K562 (cell line): Measurements from ENCODE around the gene SF3B4. TPM values are rescaled to one million over a fixed set of nuclear protein-coding genes. Genes with fewer than 3 reads are reported as not detected.

Source experiments
- E4F1 ChIP-seq: fragments of 250-450 bp; sonication (Bioruptor Pico); IDR thresholded peaks from 2 replicates; pipeline ENCODE4 v1.5.0; 2021; ENCODE audit warnings: mild to moderate bottlenecking, borderline replicate concordance
- ELF1 ChIP-seq: fragments of 200-800 bp; sonication (Bioruptor generic); IDR thresholded peaks from 2 replicates; pipeline ENCODE4 v1.6.1; 2016; ENCODE audit warnings: missing genetic modification characterization, missing compliant biosample characterization
- EP300 ChIP-seq: IDR thresholded peaks from 2 replicates; pipeline ENCODE4 v1.6.1; 2012; ENCODE audit warnings: low read length, improper control_type of control experiment
- FOXA3 ChIP-seq, 2 experiments: fragments of 450-650 bp in 1 of 2; sonication (generic) in 1 of 2; formaldehyde crosslinking; IDR thresholded peaks in 1 of 2; conservative IDR thresholded peaks in 1 of 2; 2 replicates each; pipeline versions ENCODE4 v1.4.0 to v1.8.0; 2020 to 2022; ENCODE audit warnings: mild to moderate bottlenecking in 2 of 2, missing genetic modification reagents in 1 of 2
- HDAC3 ChIP-seq: fragments of 450-650 bp; IDR thresholded peaks from 2 replicates; pipeline ENCODE4 v1.6.1; 2018; ENCODE audit warnings: borderline replicate concordance, mild to moderate bottlenecking, moderate library complexity; ENCODE audit not compliant: partially characterized antibody
- HINFP ChIP-seq: fragments of 450-650 bp; conservative IDR thresholded peaks from 2 replicates; pipeline ENCODE4 v1.6.1; 2016; ENCODE audit warnings: missing genetic modification characterization, low read depth, mild to moderate bottlenecking, control low read depth, missing compliant biosample characterization
- MEF2D ChIP-seq: conservative IDR thresholded peaks from 2 replicates; pipeline ENCODE4 v1.6.1; 2016; ENCODE audit warnings: low read depth, missing genetic modification characterization, missing compliant biosample characterization
- NCOR1 ChIP-seq: fragments of 450-650 bp; IDR thresholded peaks from 2 replicates; pipeline ENCODE4 v1.6.1; 2016; ENCODE audit warnings: mild to moderate bottlenecking, moderate library complexity
- PKNOX1 ChIP-seq: fragments of 450-650 bp; IDR thresholded peaks from 2 replicates; pipeline ENCODE4 v1.6.1; 2016
- PRDM10 ChIP-seq: fragments of 450-650 bp; IDR thresholded peaks from 2 replicates; pipeline ENCODE4 v1.6.1; 2018; ENCODE audit not compliant: partially characterized antibody
- SAFB2 ChIP-seq: fragments of 200-400 bp; formaldehyde crosslinking; IDR thresholded peaks from 2 replicates; pipeline ENCODE4 v1.6.1; 2018; ENCODE audit warnings: borderline replicate concordance, low read length, low read depth, moderate library complexity; ENCODE audit not compliant: severe bottlenecking
- SMC3 ChIP-seq: conservative IDR thresholded peaks from 2 replicates; pipeline ENCODE4 v1.6.1; 2011; ENCODE audit warnings: low read depth, low read length, improper control_type of control experiment; ENCODE audit not compliant: insufficient read depth
- ZNF121 ChIP-seq: sonication (generic); formaldehyde crosslinking; conservative IDR thresholded peaks from 2 replicates; pipeline ENCODE4 v1.8.0; 2022; ENCODE audit warnings: missing genetic modification reagents
- ZNF431 ChIP-seq: sonication (generic); formaldehyde crosslinking; IDR thresholded peaks from 2 replicates; pipeline ENCODE4 v1.8.0; 2022; ENCODE audit warnings: mild to moderate bottlenecking, missing genetic modification reagents
- ZNF785 ChIP-seq: fragments of 250-450 bp; sonication (Bioruptor Pico); IDR thresholded peaks from 2 replicates; pipeline ENCODE4 v1.4.0; 2020; ENCODE audit warnings: mild to moderate bottlenecking
- ZSCAN29 ChIP-seq: fragments of 450-650 bp; IDR thresholded peaks from 2 replicates; pipeline ENCODE4 v1.6.1; 2017
- polyA plus RNA-seq, 8 experiments: library from polyadenylated mRNA; depleted of rRNA in 4 of 8; stranded (reverse) in 5 of 8; unstranded in 3 of 8; fragments of >200 nt; fragmentation: Nextera tagmentation in 2 of 8; fragmentation: Illumina TruSeq in 1 of 8; extraction: Ambion mirVana in 2 of 8; extraction: Trizol in 1 of 8; gene quantifications; 2 replicates each; pipeline versions ENCODE4 v1.2.1 to v1.2.3, GENCODE V29; 2011 to 2014; ENCODE audit warnings: inconsistent platforms in 1 of 8, missing spikeins in 1 of 8
- total RNA-seq, 7 experiments: library from RNA; depleted of rRNA in 6 of 7; stranded (reverse); fragments of >200 nt in 6 of 7; fragmentation: Illumina TruSeq in 2 of 7; extraction: Trizol in 2 of 7; gene quantifications; 2 replicates each; pipeline versions ENCODE4 v1.2.1 to v1.2.3, GENCODE V29; 2011 to 2021; ENCODE audit warnings: low replicate concordance in 1 of 7

The SF3B4 gene
- total and polyA plus RNA-seq, 9 of the 15 experiments (the other 6 are each of a cell fraction or from before 2014, with no cell fraction given): 3.0 to 88.0 (median 26.1) TPM

GRCh38 chr1:149887456-149888246 is 40.0 kb downstream of the SF3B4 start (continued):
- TF ChIP-seq EP300 (peak; percentile 36), ELF1 (tag) (no peak), SMC3 (no peak), PRDM10 (no peak), HDAC3 (peak; percentile 37), ZNF785 (CRISPR knock-in tag) (no peak), PKNOX1 (no peak), HINFP (tag) (no peak), ZNF431 (CRISPR knock-in tag) (peak; percentile 43; the same call in 1 of the 2 replicates), MEF2D (tag) (no peak), NCOR1 (no peak), FOXA3 (CRISPR knock-in tag; conservative IDR thresholded peaks at IDR 0.05 in 1 of 2, IDR thresholded peaks at IDR 0.05 in 1 of 2) (peak in 1 of 2 experiments; percentile 82; a peak in 1 of 4 replicates), ZSCAN29 (0 out of 2 replicates have a peak, but pooled peaks have one; percentile 39), E4F1 (no peak), ZNF121 (CRISPR knock-in tag) (no peak; the same call in 1 of the 2 replicates), SAFB2 (no peak)
